ENCODE data around the gene WDR83. TPM values are rescaled to one million over a fixed set of nuclear protein-coding genes. Genes with fewer than 3 reads are reported as not detected.

The WDR83 gene
- total RNA-seq, 1 donor from 2014 or later, result 12.0 TPM

DNA sequence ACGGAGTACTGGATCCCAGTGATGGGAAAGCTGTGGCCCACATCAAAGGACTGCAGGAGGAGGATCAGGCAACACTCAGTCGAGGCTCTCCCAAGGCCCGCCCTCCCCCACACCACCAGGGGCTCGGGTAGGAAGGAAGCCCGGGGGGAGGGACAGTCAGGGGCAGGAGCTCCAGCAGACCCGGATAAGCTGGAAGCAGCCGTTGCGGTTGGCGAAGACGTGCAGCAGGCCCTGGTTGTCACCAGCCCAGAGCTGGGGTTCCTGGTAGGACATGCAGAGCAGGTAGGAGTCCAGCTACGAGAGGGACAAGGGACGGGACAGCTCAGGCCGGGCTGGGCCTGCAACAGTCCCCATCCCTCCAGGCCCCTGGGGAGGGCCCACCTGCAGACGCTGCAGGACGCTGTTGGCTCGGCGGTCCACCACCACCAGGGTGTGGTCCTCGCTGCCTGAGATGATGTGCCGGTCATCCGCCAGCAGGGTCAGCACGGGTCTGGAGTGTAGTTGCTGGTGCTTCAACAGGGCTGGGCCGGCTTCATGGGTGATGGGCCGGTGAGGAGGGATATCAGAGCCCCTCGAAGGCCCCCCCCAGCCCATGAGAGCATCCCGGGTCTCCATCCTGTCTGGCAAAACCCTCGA is 23.1 kb downstream of the WDR83 start:
- no peaks in the 10 kb centered on the region for H3K4me1 ChIP-seq
- intact Hi-C loops (cut with DNase I), result no loop called here
- TF ChIP-seq, protein P1, sequence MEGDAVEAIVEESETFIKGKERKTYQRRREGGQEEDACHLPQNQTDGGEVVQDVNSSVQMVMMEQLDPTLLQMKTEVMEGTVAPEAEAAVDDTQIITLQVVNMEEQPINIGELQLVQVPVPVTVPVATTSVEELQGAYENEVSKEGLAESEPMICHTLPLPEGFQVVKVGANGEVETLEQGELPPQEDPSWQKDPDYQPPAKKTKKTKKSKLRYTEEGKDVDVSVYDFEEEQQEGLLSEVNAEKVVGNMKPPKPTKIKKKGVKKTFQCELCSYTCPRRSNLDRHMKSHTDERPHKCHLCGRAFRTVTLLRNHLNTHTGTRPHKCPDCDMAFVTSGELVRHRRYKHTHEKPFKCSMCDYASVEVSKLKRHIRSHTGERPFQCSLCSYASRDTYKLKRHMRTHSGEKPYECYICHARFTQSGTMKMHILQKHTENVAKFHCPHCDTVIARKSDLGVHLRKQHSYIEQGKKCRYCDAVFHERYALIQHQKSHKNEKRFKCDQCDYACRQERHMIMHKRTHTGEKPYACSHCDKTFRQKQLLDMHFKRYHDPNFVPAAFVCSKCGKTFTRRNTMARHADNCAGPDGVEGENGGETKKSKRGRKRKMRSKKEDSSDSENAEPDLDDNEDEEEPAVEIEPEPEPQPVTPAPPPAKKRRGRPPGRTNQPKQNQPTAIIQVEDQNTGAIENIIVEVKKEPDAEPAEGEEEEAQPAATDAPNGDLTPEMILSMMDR (IDR thresholded peaks at IDR 0.05), result no peak
- no peak for DNase-seq (ENCODE audit: low spot score in 2 of 2)
- H3K27me3 ChIP-seq, result no peaks in the 10 kb centered on the region
- H3K9me3 ChIP-seq, result no peaks in the 10 kb centered on the region
- H3K27ac ChIP-seq, result no peak overlapping the region
- no peak overlapping the region for H3K4me3 ChIP-seq
- H3K36me3 ChIP-seq, result no peaks in the 10 kb centered on the region

- H3K36me3 ChIP-seq, result no peaks in the 10 kb centered on the region
- no peak overlapping the region for H3K27ac ChIP-seq
- no peak overlapping the region for H3K4me3 ChIP-seq
- DNase-seq (ENCODE audit: low spot score in 2 of 2), result no peak
- H3K9me3 ChIP-seq, result no peaks in the 10 kb centered on the region
- intact Hi-C loops (cut with DNase I), result no loop called here
- peaks cover 5 to 13% of the 10 kb centered on the region in 2 donors for H3K4me1 ChIP-seq
- H3K27me3 ChIP-seq, result no peaks in the 10 kb centered on the region
- TF ChIP-seq, protein P1 (IDR thresholded peaks at IDR 0.05), result no peak
Observed at GRCh38 chr19:12692960-12693359, 26.4 kb downstream of the WDR83 start.

DNA sequence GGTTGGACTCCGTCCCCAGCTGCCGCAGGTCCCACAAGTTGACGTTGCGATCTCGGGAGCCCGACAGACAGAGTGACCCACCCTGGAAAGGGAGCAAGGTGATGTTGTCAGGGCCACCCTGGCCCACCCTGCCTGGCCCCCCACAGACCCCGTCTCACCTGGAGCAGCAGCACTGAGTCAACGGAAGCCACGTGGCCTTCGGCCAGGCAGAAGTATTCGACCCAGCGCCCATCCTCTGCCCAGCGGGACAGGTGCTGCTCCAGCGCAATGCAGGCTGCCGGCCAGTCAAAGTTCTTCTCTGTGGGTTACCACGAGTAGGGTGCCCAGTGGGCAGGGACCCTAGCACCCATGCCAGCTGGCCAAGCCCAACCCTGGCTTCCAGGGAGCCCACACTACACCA is 28.0 kb downstream of the WDR83 start:
- no peaks in the 10 kb centered on the region for H3K36me3 ChIP-seq
- no peak for DNase-seq (ENCODE audit: low spot score in 2 of 2)
- peaks cover 5 to 13% of the 10 kb centered on the region in 2 donors for H3K4me1 ChIP-seq
- no peaks in the 10 kb centered on the region for H3K9me3 ChIP-seq
- H3K4me3 ChIP-seq, result no peak overlapping the region
- TF ChIP-seq, protein P1 (IDR thresholded peaks at IDR 0.05), result no peak
- intact Hi-C loops (cut with DNase I), result no loop called here
- H3K27me3 ChIP-seq, result no peaks in the 10 kb centered on the region
- no peak overlapping the region for H3K27ac ChIP-seq

DNA sequence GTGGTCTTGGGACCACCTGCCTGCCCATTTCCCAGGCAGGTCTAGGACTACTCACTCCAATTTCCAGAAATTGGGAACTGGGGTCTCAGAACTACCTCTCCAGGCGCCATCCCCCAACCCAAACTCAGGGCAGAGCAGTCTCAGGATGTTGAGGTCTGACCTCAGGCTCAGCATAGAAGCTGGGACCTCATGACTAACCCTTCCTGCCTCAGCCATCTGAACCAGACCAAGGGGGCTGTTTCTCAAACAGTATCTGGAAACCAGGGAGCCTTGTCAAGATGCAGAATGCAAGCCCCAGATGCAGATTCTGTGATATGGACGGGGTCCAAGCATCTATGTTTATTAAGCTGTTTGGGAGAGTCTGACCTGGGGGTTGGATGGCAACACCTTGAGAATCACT is 28.5 kb downstream of the WDR83 start:
- peaks cover 5 to 13% of the 10 kb centered on the region in 2 donors for H3K4me1 ChIP-seq
- DNase-seq (ENCODE audit: low spot score in 2 of 2), result no peak
- intact Hi-C loops (cut with DNase I), result no loop called here
- H3K9me3 ChIP-seq, result no peaks in the 10 kb centered on the region
- peaks cover under 1 to 2% of the 10 kb centered on the region in 2 donors for H3K36me3 ChIP-seq
- H3K27ac ChIP-seq, result no peak overlapping the region
- H3K27me3 ChIP-seq, result no peaks in the 10 kb centered on the region
- no peak overlapping the region for H3K4me3 ChIP-seq
- TF ChIP-seq, protein P1 (IDR thresholded peaks at IDR 0.05), result no peak

DNA sequence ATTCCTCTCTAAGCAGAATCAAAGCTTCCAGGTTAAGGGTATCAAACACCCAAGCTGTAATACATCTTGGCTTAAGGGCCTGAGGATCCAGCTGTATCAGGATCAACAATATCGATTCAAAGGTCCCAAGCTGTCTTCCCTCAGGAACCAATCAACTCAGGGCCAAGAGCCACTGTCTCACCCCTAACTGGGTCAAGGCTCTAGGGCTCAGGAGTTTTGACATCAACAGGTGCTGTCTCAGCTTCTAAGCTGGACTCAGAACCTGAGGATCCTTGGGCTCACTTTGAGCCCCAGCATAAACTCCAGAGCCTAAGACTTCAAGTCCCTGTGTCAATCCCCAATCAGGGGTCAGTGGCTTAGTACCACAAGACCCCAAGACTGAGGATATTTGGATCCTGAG is 28.9 kb downstream of the WDR83 start:
- no peak for DNase-seq (ENCODE audit: low spot score in 2 of 2)
- Histone ChIP-seq H3K4me3 (peak overlapping the region; percentile 91 to 96), H3K4me1 (peaks cover 5 to 13% of the 10 kb centered on the region in 2 donors), H3K36me3 (peaks cover 4 to 6% of the 10 kb centered on the region in 2 donors), H3K9me3 (no peaks in the 10 kb centered on the region), H3K27ac (no peak overlapping the region), H3K27me3 (no peaks in the 10 kb centered on the region)
- TF ChIP-seq, protein P1 (IDR thresholded peaks at IDR 0.05), result no peak
- intact Hi-C loops (cut with DNase I), result no loop called here
